HG03103 (cell line): ENCODE results near the gene PCDHGA2.
A peak's percentile ranks its signal among the peaks of the same experiment; 100 is the strongest.
"Not testable (repeated sequence)": the region's sequence is repeated elsewhere in the genome, so short reads cannot be mapped to it uniquely, and the experiment has no call there.

Experiments
- ATAC-seq: cut with Tn5 transposase; IDR thresholded peaks from one replicate; pipeline ENCODE4 v1.9.1; 2021; ENCODE audit warnings: low read depth; ENCODE audit not compliant: unreplicated experiment

The PCDHGA2 gene

DNA sequence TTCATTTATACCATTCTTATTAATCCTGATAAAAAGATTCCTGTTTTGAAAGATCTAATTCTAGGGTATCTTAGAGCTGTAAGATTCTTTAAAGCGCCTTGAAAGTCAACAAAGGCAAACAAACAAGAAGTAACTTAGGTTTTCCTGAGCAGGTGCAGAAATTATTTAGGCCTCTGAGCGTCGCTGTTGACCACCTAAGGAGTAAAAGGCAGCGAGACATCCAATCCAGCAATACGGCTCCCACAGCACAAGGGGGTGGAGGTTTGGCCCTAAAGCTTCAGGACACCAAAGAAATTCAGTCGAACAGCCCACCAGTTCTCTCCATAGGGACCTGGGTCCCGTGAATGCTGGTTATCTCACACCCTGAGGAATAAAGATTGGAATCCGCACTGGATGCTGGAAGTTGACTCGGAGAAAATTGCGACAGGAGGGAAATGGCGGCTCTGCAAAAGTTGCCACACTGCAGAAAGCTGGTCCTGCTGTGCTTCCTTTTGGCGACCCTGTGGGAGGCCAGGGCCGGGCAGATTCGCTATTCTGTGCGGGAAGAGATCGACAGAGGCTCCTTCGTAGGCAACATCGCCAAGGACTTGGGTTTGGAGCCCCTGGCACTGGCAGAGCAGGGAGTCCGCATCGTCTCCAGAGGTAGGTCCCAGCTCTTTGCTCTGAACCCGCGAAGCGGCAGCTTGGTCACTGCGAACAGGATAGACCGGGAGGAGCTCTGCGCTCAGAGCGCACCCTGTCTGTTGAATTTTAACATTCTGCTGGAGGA lies at the start of gene PCDHGA2:
PCDHGA2 (plus strand) TSS at position 223 of the 769 bp plus-strand sequence.
- ATAC-seq, result no peak

DNA sequence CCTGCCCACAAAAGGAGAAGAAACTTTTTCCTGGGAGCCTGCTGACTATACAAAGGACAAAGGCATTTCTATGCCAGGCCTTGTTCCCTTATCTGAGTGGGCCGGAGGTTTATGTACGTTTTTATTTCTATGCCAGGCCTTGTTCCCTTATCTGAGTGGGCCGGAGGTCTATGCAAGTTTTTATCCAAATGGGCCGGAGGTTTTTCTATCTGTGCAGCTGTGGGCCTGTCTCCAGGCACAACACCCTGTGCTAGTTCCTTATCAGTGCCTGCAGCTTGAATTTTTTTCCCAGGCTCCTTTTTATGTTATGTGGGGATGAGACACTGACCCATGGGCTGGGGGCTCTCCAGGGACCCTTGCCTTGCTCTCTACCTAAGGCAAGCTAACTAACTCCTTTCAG lies 40.2 kb upstream of the PCDHGA2 start:
- ATAC-seq, result no peak

DNA sequence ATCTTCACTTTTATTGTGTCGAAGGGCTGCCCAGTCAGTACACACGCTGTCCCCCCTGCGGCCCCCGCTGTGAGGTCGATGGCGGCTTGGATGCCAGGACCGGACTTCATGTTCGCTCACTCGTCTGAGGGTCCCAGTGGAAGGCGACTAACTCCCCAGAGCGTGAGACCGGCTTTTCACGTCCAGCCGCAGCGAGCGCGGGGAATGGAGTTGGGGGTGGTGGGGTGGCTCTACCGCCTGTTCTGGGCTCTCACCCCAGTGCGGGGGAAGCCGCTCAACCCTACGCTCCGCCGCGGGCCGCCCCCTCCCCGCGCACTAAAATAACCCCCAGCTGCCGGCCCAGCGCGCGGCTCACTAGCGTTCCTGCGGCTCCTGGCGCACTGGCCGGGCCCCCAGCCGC lies 34.8 kb upstream of the PCDHGA2 start, which contains the start of gene SLC25A2:
SLC25A2 (minus strand) TSS at position 294 of the 400 bp plus-strand sequence; CDS start at position 110, 184 bp downstream.
- ATAC-seq, result no peak

DNA sequence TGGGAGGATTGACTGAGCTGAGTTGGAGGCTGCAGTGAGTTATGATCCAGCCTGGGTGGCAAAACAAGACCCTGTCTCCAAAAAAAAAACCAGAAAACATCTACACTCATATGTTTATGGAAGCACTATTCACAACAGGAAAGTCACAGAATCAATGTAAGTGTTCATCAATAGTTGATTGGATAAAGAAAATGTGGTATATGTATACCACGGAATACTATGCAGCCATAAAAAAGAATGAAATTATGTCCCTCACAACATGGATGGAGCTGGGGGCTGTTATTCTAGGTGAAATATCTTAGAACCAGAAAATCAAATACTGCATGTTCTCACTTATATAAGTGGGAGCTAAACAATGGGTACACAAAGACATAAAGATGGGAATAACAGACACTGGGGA lies 31.9 kb upstream of the PCDHGA2 start:
- ATAC-seq, result no peak

DNA sequence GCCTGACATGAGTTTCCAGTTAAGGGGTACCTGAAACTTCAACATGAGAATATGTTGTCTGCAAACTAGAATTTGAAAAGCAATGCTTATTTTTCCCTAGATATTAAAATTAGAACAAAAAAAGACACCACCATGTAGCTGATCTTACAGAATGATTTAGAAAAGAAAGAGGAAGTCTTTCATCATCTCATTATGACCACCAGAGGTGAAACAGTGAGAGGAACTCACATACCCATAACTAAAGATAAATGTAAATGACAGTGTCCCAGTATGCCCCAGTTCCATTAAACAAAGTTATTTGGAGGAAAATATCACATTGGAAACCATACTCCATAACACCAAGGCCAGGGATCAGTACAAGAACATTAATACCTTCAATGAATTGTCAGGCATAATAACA lies 24.8 kb upstream of the PCDHGA2 start:
- ATAC-seq, result no peak

DNA sequence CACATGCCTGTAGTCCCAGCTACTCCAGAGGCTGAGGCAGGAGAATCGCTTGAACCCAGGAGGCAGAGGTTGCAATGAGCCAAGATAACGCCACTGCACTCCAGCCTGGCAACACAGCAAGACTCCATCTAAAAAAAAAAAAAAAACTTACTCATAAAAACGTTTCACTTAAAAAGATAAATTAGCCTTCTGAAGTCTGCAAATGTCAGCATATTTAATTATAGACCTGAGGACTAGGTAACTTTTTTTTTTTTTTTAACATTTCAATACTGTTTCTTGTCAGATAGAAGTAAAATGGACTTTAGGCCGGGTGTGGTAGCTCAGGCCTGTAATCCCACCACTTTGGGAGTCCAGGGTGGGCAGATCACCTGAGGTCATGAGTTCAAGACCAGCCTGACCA lies 21.6 kb upstream of the PCDHGA2 start:
- ATAC-seq, result not testable (repeated sequence)

DNA sequence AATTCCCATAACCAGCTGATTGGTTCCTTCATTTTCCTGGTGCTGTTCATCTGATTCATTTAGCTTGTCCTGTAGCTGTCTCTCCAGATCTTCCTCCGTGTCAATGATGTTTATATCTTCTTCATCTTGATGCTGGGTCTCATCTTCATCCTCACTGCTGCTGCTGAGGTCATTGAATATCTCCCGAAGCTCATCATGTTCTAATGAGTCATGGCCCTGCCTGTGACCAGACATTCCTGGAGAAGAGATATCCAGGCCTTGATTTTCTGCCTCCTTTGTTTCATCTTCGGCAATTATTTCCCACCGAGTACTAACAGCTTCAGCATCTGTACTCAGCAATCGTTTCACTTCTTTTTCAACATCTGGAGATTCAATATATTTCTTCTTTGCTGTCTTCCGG lies 19.4 kb upstream of the PCDHGA2 start:
- ATAC-seq, result no peak

DNA sequence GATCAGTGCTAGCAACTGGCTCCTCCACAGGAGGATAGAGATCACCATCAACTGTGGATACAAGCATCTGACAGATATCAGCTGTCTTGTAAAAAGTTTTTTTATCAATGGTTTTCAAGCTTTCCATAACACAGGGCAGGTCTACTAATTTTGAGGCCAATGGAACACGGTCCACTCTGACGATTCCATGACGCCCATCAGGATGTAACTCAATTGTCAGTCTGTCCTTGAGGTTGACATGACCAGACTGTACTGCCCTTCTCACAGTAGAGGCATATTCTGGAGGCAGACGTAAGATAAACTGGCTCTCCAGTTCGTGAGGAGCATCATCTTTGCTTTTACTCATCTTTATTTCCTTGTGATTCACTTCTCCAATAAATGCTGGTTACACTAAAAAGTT lies 18.9 kb upstream of the PCDHGA2 start:
- ATAC-seq, result no peak

DNA sequence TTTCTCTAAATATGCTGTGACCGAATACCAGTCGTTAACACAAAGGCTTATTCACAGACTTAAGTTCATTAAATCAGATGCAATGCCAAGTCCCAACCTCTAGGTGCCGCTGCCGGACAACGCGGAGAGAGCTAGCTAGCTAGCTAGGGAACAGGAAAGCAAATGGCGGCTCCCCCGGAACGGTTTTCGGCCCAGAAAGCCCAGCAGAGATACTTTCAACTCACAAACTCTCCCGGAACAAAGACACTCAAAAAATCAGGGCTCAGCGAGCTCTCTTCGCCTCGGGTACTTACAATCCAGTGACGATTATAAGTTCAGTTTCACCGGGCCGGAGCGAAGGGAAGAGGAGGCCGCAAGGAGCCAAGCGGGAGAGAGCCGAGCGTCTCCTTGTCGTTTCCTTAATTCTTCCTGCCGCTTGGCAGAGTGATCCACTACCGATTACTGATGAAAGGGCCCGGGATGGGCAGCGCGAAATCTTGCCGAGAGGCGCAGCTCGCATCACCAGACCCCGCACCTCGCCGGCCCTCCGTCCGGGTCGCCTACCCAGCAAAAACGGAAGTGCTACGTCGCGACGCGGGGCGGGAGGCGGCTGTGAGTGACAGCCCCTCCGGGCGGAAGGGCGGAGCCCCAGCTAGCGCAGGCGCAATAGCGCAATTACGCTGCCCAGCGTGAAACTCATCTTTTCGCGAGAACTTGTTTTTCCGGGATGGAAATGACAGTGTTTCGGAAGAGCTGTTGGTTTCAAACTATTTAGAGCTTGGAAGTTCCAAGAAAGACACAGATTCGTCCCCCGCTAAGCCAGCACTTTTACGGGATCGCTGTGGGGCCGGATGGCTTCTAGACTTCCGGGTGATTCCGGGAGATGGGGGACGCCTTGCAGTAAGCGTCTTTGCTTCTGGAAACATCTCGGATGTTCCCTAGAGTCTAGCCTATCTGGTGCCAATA lies 18.1 kb upstream of the PCDHGA2 start, which contains the start of gene TAF7:
TAF7 (minus strand) TSS at position 560 of the 945 bp plus-strand sequence. CDS start 740 bp downstream, outside the sequence.
- peak; percentile 90 for ATAC-seq

DNA sequence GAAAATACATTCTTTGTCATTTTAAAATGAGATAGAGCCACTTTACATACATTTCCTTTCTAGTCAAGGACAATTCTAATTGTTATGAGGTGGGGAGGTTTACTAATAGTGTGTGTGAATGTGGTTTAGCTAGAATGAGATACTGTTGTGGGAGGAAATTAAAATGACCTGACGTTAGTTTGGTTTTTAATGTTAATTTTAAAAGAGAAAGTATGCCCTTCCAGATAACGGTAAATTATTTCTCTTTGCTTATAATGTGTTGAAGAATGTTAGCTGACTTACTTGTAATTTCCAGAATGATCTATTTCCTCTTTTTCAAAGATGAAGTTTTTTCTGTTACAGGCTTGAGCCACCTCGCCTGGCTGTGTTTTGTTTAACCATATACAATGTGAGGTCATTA lies 16.3 kb upstream of the PCDHGA2 start:
- no peak for ATAC-seq

DNA sequence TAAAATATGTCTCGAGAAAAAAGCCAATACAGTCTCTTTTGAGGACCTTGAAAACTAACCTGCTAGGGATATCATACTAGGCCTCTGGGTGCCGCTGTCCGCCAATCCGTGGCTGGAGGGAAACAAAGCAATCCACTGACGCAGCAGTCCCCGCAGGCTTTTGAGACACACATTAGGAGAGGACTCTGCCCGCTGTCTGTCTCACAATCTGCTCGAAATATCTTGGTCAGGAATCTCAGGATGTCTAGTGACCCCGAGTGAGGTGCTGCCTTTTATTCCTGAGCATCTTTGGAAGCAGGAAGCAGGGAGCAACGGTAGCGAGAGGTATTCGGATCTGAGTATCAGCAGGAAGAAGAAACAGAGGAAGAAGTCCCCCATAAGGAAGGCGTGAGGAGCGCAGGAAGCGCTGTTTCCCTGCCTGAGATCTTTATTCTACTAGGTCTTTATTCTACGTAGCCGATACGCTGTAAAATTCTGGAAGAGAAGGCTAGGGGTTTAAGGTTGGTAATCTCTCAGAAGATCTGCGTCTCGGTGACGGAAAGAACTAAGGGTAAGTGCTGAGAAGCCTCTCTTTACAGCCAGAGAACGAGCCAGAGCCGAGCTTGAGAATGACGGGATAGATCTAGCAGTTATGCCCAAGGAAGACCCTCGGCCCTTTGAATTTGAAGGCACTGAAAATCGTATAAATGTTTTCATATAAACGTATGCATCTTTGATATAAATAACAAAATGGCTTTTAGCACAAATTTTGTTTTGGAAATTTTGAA lies 12.3 kb upstream of the PCDHGA2 start:
- ATAC-seq, result peak; percentile 89

DNA sequence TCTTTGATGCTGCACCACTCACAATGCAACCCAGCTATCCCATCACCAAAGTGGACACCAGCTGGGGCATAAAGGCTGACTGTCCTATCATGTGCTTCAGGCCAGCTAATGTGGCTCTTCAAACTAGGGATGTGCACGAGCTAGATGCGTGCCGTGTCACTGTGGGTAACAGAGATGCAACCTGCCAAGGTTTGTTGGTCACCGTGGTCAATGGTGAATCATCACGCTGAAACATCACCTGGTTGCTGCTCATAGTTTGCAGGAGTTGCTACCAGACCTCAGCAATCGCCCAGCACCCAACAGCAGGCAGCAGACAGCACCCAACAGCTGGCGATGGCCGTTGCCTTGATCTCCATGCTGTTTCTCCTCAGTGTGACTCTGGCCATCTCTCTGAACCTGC lies 10.3 kb upstream of the PCDHGA2 start:
- ATAC-seq, result no peak

DNA sequence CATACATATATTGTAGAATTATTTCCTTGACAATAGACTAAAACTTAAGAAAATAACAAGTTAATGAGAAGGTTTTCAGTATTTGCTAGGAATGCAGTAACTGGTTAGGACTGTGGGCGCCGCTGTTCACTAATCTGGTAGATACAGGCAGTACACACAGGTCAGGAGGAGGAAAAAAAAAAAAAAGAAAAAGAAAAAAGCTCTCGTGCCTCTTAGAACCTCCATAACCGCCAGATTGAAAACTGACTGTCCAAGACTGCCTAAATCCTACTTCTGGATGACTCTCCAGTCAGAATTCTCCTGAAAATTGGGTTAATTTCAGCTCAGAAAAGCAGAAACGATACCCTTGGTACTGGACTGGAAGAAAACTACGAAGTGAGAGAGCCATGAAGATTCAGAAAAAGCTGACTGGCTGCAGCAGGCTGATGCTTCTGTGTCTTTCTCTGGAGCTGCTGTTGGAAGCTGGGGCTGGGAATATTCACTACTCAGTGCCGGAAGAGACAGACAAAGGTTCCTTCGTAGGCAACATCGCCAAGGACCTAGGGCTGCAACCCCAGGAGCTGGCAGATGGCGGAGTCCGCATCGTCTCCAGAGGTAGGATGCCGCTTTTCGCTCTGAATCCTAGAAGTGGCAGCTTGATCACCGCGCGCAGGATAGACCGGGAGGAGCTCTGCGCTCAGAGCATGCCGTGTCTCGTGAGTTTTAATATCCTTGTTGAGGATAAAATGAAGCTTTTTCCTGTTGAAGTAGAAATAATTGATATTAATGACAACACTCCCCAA lies 8.1 kb upstream of the PCDHGA2 start, which contains the start of gene PCDHGA1:
PCDHGA1 (plus strand) TSS at position 216 of the 782 bp plus-strand sequence.
- no peak for ATAC-seq

DNA sequence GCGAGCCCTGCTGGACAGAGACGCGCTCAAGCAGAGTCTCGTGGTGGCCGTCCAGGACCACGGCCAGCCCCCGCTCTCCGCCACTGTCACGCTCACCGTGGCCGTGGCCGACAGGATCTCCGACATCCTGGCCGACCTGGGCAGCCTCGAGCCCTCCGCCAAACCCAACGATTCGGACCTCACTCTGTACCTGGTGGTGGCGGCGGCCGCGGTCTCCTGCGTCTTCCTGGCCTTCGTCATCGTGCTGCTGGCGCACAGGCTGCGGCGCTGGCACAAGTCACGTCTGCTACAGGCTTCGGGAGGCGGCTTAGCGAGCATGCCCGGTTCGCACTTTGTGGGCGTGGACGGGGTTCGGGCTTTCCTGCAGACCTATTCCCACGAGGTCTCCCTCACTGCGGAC lies 6.0 kb upstream of the PCDHGA2 start:
- not testable (repeated sequence) for ATAC-seq

DNA sequence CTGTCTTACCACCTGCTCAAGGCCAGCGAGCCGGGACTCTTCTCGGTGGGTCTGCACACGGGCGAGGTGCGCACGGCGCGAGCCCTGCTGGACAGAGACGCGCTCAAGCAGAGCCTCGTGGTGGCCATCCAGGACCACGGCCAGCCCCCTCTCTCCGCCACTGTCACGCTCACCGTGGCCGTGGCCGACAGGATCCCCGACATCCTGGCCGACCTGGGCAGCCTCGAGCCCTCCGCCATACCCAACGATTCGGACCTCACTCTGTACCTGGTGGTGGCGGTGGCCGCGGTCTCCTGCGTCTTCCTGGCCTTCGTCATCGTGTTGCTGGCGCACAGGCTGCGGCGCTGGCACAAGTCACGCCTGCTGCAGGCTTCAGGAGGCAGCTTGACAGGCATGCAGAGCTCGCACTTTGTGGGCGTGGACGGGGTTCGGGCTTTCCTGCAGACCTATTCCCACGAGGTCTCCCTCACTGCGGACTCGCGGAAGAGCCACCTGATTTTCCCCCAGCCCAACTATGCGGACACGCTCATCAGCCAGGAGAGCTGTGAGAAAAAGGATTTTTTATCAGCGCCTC lies 2.3 kb downstream of the PCDHGA2 start:
- not testable (repeated sequence) for ATAC-seq

DNA sequence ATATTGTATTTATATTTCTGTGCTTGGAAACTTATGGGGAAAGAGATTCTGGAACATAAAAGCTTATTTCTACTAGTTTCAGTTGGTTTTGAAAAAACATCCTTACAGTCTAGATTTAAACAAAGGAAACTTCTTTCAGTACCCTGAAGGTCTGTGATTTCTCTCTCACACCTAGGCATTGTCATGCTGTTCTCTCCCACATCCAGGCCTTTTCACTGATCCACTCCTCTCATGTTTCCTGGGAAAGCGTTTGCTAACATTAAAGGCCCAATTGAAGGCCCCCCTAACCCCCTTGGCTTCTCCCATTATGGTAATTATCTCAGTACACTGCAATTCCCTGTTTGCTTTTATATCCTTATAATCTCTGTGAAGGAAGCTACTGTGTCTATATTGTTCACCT lies 4.2 kb downstream of the PCDHGA2 start:
- no peak for ATAC-seq

DNA sequence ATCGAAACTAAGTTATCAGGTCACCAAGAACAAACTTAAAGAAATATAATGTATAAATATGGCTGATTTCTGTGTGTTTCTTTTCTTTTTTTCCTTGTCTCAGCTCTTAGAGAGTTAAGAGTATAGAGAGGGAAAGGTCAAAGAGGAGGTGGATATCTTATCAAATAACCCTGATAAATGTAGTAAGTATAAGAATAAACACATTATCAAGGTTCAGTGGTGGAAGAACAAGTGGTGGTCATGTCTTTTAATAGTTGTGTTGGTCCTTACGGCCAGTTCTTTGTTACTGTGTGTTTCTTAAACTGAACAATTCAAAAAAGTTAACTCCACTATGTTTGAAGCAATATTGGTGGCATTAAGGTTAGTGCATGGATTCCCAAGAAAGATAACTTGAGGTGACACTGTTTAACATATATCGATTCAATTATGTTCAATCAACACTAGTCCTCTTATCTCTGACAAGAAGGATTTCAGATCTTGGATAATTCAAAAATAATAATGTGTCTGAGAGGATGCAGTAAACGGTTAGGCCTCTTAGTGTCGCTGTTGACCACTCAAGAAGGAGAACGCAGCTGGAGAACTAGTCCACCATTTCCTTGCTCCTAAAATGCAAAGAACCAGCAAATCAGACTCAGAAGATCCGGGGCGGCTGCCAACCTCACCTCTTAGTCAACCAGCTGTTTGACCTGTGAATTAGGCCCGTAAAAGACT lies 4.8 kb downstream of the PCDHGA2 start, which contains the start of gene PCDHGA3:
PCDHGA3 (plus strand) TSS at position 588 of the 711 bp plus-strand sequence. CDS start 205 bp downstream, outside the sequence.
- ATAC-seq, result no peak

DNA sequence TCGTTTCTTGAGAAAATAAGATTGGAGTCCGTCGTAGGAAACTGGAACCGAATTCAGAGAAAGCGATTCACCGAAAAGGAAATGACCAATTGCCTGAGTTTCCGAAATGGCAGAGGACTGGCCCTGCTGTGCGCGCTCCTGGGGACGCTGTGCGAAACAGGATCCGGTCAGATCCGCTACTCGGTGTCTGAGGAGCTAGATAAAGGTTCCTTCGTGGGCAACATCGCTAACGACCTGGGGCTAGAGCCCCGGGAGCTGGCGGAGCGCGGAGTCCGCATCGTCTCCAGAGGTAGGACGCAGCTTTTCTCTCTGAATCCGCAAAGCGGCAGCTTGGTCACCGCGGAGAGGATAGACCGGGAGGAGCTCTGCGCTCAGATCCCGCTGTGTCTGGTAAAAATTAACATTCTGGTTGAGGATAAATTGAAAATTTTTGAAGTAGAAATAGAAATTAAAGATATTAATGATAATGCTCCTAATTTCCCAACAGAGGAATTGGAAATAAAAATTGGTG lies 5.4 kb downstream of the PCDHGA2 start:
- no peak for ATAC-seq
